OCI-LY7 (cell line): Measurements from ENCODE around the gene CLEC18A. TPM values are rescaled to one million over a fixed set of nuclear protein-coding genes. Genes with fewer than 3 reads are reported as not detected.
A peak's percentile ranks its signal among the peaks of the same experiment; 100 is the strongest.

Source experiments
- BruUV-seq: library from RNA; stranded (reverse); fragments of 400-500 nt; replicated peaks from 2 replicates; lab custom pipeline; 2021; lab: Mats Ljungman, UMichigan
- CTCF ChIA-PET: fragments of 300-600 bp; sonication (Branson Sonifier 250); formaldehyde crosslinking; loops from one replicate; lab custom pipeline; 2022; ENCODE audit warnings: antibody characterized with exemption; ENCODE audit not compliant: unreplicated experiment; lab: Charles Lee
- POLR2A ChIA-PET: fragments of 300-600 bp; sonication (Branson Sonifier 250); formaldehyde crosslinking; loops from one replicate; lab custom pipeline; 2022; ENCODE audit warnings: antibody characterized with exemption; lab: Charles Lee
- DNase-seq: peaks from one replicate; pipeline ENCODE4 v3.0.0-alpha.2; 2015; ENCODE audit warnings: low spot score
- H2AFZ ChIP-seq: fragments of 200-600 bp; sonication (generic), shearing (Covaris generic); 2 replicates; pipeline ENCODE4 v1.6.1; 2014; ENCODE audit warnings: mild to moderate bottlenecking, antibody characterized with exemption, low read length, moderate library complexity
- H3K27ac ChIP-seq: fragments of 200-600 bp; sonication (generic); 2 replicates; pipeline ENCODE4 v1.5.1; 2014; ENCODE audit warnings: mixed run types, low read depth, mild to moderate bottlenecking, moderate library complexity, low read length, inconsistent platforms; ENCODE audit not compliant: poor library complexity, severe bottlenecking
- H3K36me3 ChIP-seq: fragments of 200-600 bp; sonication (generic); 2 replicates; pipeline ENCODE4 v1.6.1; 2014; ENCODE audit warnings: mild to moderate bottlenecking, antibody characterized with exemption, low read length, moderate library complexity, mixed read lengths; ENCODE audit not compliant: insufficient read depth
- H3K4me1 ChIP-seq: fragments of 200-600 bp; sonication (generic); 2 replicates; pipeline ENCODE4 v1.5.1; 2014; ENCODE audit warnings: mild to moderate bottlenecking, low read length; ENCODE audit not compliant: insufficient read depth, poor library complexity, severe bottlenecking
- H3K4me2 ChIP-seq: fragments of 200-600 bp; sonication (generic); 2 replicates; pipeline ENCODE4 v1.6.1; 2014; ENCODE audit warnings: mild to moderate bottlenecking, low read length
- H3K4me3 ChIP-seq: fragments of 200-600 bp; sonication (generic); 2 replicates; pipeline ENCODE4 v1.5.1; 2014; ENCODE audit warnings: mild to moderate bottlenecking, low read depth, low read length; ENCODE audit not compliant: poor library complexity, severe bottlenecking
- H3K79me2 ChIP-seq: fragments of 200-600 bp; sonication (generic); 2 replicates; pipeline ENCODE4 v1.6.1; 2016; ENCODE audit warnings: low read depth, mild to moderate bottlenecking, low read length, moderate library complexity, mixed read lengths; ENCODE audit not compliant: insufficient read depth
- H3K9me2 ChIP-seq: fragments of 200-600 bp; sonication (generic); 2 replicates; pipeline ENCODE4 v1.6.1; 2016; ENCODE audit warnings: mild to moderate bottlenecking, low read length, mixed read lengths; ENCODE audit not compliant: insufficient read depth
- H3K9me3 ChIP-seq: fragments of 200-600 bp; sonication (generic); 2 replicates; pipeline ENCODE4 v1.6.1; 2014; ENCODE audit warnings: mild to moderate bottlenecking, mixed run types, low read length, mixed read lengths
- H4K20me1 ChIP-seq: fragments of 200-600 bp; sonication (generic); 2 replicates; pipeline ENCODE4 v1.6.1; 2014; ENCODE audit warnings: mild to moderate bottlenecking, antibody characterized with exemption, low read length, moderate library complexity, mixed read lengths; ENCODE audit not compliant: insufficient read depth
- CTCF ChIP-seq: fragments of 200-600 bp; sonication (generic); conservative IDR thresholded peaks from 2 replicates; pipeline ENCODE4 v1.5.1; 2014; ENCODE audit warnings: mild to moderate bottlenecking, antibody characterized with exemption, low read length, moderate library complexity, mixed read lengths
- EZH2phosphoT487 ChIP-seq: fragments of 200-600 bp; sonication (generic); IDR thresholded peaks from 2 replicates; pipeline ENCODE4 v1.6.1; 2018; ENCODE audit warnings: low read depth, borderline replicate concordance, mild to moderate bottlenecking, mixed run types, antibody characterized with exemption, low read length, moderate library complexity, mixed read lengths
- intact Hi-C: fragments of 100-400 bp; cut with micrococcal nuclease; formaldehyde crosslinking; loops from one replicate; pipeline ENCODE4 v1.10.0; 2022; ENCODE audit not compliant: unreplicated experiment
- total RNA-seq, 2 experiments: library from RNA; depleted of rRNA in 1 of 2; stranded (reverse); fragments of >200 nt in 1 of 2; shearing (Covaris generic) in 1 of 2; gene quantifications; 2 replicates each; pipeline ENCODE4 v1.2.3, GENCODE V29; 2014 to 2022

The CLEC18A gene
- total RNA-seq, 2 experiments from 2014 or later: 0.09 to 0.19 TPM

GRCh38 chr16:69924777-69925191 is 26.4 kb upstream of the CLEC18A start:
- BruUV-seq: no TSS peak
- Histone ChIP-seq H3K36me3 (no peaks in the 10 kb centered on the region; the same call in 1 of the 2 replicates), H3K27ac (no peak overlapping the region), H3K9me3 (no peaks in the 10 kb centered on the region), H3K9me2 (no peaks in the 10 kb centered on the region), H4K20me1 (no peaks in the 10 kb centered on the region), H3K4me1 (no peaks in the 10 kb centered on the region), H3K79me2 (no peaks in the 10 kb centered on the region), H3K4me3 (no peak overlapping the region), H3K4me2 (no peak overlapping the region), H2AFZ (no peak overlapping the region)
- intact Hi-C loops: no loop called here
- CTCF ChIA-PET: no interaction called here
- no peak for TF ChIP-seq CTCF
- no peak for TF ChIP-seq EZH2phosphoT487
- POLR2A ChIA-PET: no interaction called here
- DNase-seq: no peak

GRCh38 chr16:69925311-69925710 is 25.8 kb upstream of the CLEC18A start:
- Histone ChIP-seq H3K4me1 (no peaks in the 10 kb centered on the region), H3K4me2 (no peak overlapping the region), H4K20me1 (no peaks in the 10 kb centered on the region), H3K9me2 (no peaks in the 10 kb centered on the region), H3K9me3 (no peaks in the 10 kb centered on the region), H2AFZ (no peak overlapping the region), H3K36me3 (no peaks in the 10 kb centered on the region; the same call in 1 of the 2 replicates), H3K79me2 (no peaks in the 10 kb centered on the region), H3K4me3 (no peak overlapping the region), H3K27ac (no peak overlapping the region)
- no peak for DNase-seq
- BruUV-seq: no TSS peak
- no peak for TF ChIP-seq EZH2phosphoT487
- no peak for TF ChIP-seq CTCF
- POLR2A ChIA-PET: no interaction called here
- CTCF ChIA-PET: no interaction called here
- intact Hi-C loops: no loop called here

GRCh38 chr16:69926241-69926640 is 24.9 kb upstream of the CLEC18A start:
- H3K4me2 ChIP-seq: no peak overlapping the region
- DNase-seq: no peak
- TSS peak; percentile 56 for BruUV-seq

More at GRCh38 chr16:69926241-69926640, 24.9 kb upstream of the CLEC18A start:
- Histone ChIP-seq H3K9me3 (no peaks in the 10 kb centered on the region), H3K79me2 (no peaks in the 10 kb centered on the region), H2AFZ (no peak overlapping the region), H3K27ac (no peak overlapping the region), H4K20me1 (no peaks in the 10 kb centered on the region), H3K36me3 (peaks cover 2% of the 10 kb centered on the region; the same call in 1 of the 2 replicates), H3K9me2 (no peaks in the 10 kb centered on the region), H3K4me3 (no peak overlapping the region), H3K4me1 (no peaks in the 10 kb centered on the region)
- intact Hi-C loops: no loop called here
- ChIA-PET CTCF (no interaction called here), POLR2A (interaction anchor here (0.7 kb wide), 1 partner anchor 1654 kb away, joined by 3 read pairs; no protein-coding TSS in a partner anchor)
- TF ChIP-seq EZH2phosphoT487 (no peak), CTCF (no peak)
